Epithelial cell of proximal tubule (primary cell): Measurements from ENCODE around the gene TLE7. TPM values are rescaled to one million over a fixed set of nuclear protein-coding genes. Genes with fewer than 3 reads are reported as not detected.

Experiments used
- DNase-seq: peaks from one replicate; pipeline ENCODE4 v3.0.0-alpha.2; 2011; ENCODE audit warnings: low read depth
- H3K4me3 ChIP-seq: 2 replicates; pipeline ENCODE4 v1.5.1; 2011; ENCODE audit warnings: low read depth, mild to moderate bottlenecking, low read length
- CTCF ChIP-seq: conservative IDR thresholded peaks from 2 replicates; pipeline ENCODE4 v1.5.1; 2012; ENCODE audit warnings: low read depth, mild to moderate bottlenecking, low read length
- total RNA-seq: library from RNA; depleted of rRNA; stranded (reverse); fragments of >200 nt; gene quantifications from 2 replicates; pipeline ENCODE4 v1.2.3, GENCODE V29; 2015

TLE7 gene
- total RNA-seq, 1 donor from 2014 or later, result not detected

DNA sequence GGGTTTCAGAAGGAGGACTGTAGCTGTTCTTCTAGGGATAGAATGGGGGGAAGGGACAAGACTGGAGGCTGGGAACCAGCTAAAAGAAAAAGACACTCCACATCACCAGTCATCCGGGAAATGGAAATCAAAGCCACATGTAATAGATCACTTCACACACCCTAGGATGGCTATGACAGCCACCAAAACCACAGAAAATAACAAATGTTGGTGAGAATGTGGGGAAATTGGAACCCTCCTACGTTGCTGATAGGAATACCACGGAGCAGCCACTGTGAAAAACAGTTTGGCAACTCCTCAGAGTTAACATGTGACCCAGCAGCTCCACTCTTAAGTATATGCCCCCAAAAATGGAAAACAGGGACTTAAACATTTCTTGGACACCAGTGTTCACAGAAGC lies 2.3 kb downstream of the TLE7 start:
- TF ChIP-seq CTCF, result no peak
- H3K4me3 ChIP-seq, result no peak overlapping the region
- DNase-seq, result no peak

GRCh38 chr16:71436473-71436872 lies 5.4 kb downstream of the TLE7 start:
- no peak overlapping the region for H3K4me3 ChIP-seq
- no peak for TF ChIP-seq CTCF
- no peak for DNase-seq

GRCh38 chr16:71432906-71433305 lies 8.9 kb downstream of the TLE7 start:
- H3K4me3 ChIP-seq, result no peak overlapping the region
- no peak for DNase-seq
- TF ChIP-seq CTCF, result no peak

- no peak overlapping the region for H3K4me3 ChIP-seq
- no peak for DNase-seq
- no peak for TF ChIP-seq CTCF
Observed at GRCh38 chr16:71431991-71432390, 9.9 kb downstream of the TLE7 start.

DNA sequence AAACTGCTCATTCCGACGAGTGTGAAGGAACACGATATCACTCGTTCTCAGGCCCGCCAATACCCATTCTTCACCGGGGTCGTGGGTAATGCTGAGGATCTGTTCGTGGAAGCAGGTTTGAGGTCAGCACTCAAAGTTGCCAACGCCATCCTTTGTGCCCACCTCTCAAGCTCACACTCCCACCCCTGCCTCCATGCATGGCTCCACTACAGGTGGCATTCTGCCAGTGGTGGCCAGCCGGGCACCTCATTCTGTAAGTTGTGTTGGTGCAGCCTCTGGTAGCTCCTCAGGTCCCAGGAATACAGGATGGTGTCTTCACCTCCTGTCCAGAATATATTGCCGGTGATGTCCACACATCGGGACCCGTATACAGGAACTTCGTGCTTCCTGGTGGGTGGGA lies 10.7 kb downstream of the TLE7 start:
- DNase-seq, result no peak
- H3K4me3 ChIP-seq, result no peak overlapping the region
- no peak for TF ChIP-seq CTCF

DNA sequence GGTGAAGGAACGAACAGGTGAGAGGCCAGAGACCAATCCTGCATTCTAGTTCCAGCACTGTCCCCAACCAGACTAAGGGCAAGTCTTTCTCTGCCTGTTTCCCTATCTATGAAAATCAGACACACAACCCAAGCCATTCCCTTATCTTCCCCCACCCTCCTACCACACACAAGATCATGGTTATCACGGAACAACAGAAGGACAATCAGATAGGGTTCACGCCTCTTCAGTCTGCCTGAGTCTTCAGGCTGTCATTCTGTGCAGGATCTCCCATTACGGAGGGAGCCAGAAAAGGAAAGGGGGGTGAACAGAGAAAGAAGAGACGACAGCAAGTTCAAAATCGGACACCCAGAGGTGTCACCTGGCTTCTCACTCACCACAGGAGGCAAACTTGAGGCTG lies 11.1 kb downstream of the TLE7 start:
- TF ChIP-seq CTCF, result no peak
- no peak for DNase-seq
- no peak overlapping the region for H3K4me3 ChIP-seq

GRCh38 chr16:71429581-71429980 lies 12.3 kb downstream of the TLE7 start:
- no peak for DNase-seq
- no peak for TF ChIP-seq CTCF
- no peak overlapping the region for H3K4me3 ChIP-seq
